SK-N-MC (cell line): ENCODE results near the gene OR2AK2.

ENCODE experiments used
- DNase-seq: peaks from one replicate; pipeline ENCODE4 v3.0.0-alpha.2; 2011; ENCODE audit warnings: low read depth, low spot score
- H3K27ac ChIP-seq: fragments of 200-600 bp; sonication (generic); 2 replicates; pipeline ENCODE4 v1.5.1; 2016; ENCODE audit warnings: mixed run types
- H3K36me3 ChIP-seq: fragments of 200-600 bp; sonication (generic); 2 replicates; pipeline ENCODE4 v1.6.1; 2017; ENCODE audit warnings: antibody characterized with exemption, low read length, mixed read lengths; ENCODE audit not compliant: insufficient read depth
- H3K4me3 ChIP-seq: fragments of 200-600 bp; sonication (generic); 2 replicates; pipeline ENCODE4 v1.5.1; 2016
- H3K9ac ChIP-seq: fragments of 200-600 bp; sonication (generic); 2 replicates; pipeline ENCODE4 v1.8.0; 2017; ENCODE audit warnings: mixed run types, mixed read lengths; ENCODE audit not compliant: insufficient read length
- H3K9me3 ChIP-seq: fragments of 200-600 bp; sonication (generic); 2 replicates; pipeline ENCODE4 v1.6.1; 2017; ENCODE audit warnings: low read depth, mild to moderate bottlenecking, antibody characterized with exemption, low read length, moderate library complexity, mixed read lengths
- EZH2 ChIP-seq: fragments of 200-600 bp; sonication (generic); IDR thresholded peaks from one replicate; pipeline ENCODE4 v1.6.1; 2017; ENCODE audit warnings: antibody characterized with exemption
- FOXP2 ChIP-seq: optimal IDR thresholded peaks from 2 replicates; pipeline ENCODE3; 2011; ENCODE audit warnings: mild to moderate bottlenecking, moderate library complexity; ENCODE audit not compliant: insufficient read depth; ENCODE audit errors: extremely low read length, control extremely low read depth
- POLR2AphosphoS5 ChIP-seq: IDR thresholded peaks from 2 replicates; pipeline ENCODE4 v1.6.1; 2012; ENCODE audit warnings: mild to moderate bottlenecking, low read depth, low read length, borderline replicate concordance

The OR2AK2 gene

GRCh38 chr1:248007778-248008177 is 42.7 kb downstream of the OR2AK2 start:
- H3K9me3 ChIP-seq, result no peaks in the 10 kb centered on the region
- H3K36me3 ChIP-seq, result no peaks in the 10 kb centered on the region
- H3K4me3 ChIP-seq, result no peak overlapping the region
- peak overlapping the region; percentile 21 for H3K27ac ChIP-seq
- no peak for DNase-seq
- no peak overlapping the region for H3K9ac ChIP-seq
- TF ChIP-seq FOXP2 (no peak), EZH2 (no peak), POLR2AphosphoS5 (no peak)

- H3K9ac ChIP-seq, result no peak overlapping the region
- no peaks in the 10 kb centered on the region for H3K36me3 ChIP-seq
- no peak overlapping the region for H3K4me3 ChIP-seq
- DNase-seq, result no peak
- no peaks in the 10 kb centered on the region for H3K9me3 ChIP-seq
- no peak overlapping the region for H3K27ac ChIP-seq
- TF ChIP-seq FOXP2 (no peak), EZH2 (no peak), POLR2AphosphoS5 (no peak)
Observed at GRCh38 chr1:248009681-248010080, 44.6 kb downstream of the OR2AK2 start.

DNA sequence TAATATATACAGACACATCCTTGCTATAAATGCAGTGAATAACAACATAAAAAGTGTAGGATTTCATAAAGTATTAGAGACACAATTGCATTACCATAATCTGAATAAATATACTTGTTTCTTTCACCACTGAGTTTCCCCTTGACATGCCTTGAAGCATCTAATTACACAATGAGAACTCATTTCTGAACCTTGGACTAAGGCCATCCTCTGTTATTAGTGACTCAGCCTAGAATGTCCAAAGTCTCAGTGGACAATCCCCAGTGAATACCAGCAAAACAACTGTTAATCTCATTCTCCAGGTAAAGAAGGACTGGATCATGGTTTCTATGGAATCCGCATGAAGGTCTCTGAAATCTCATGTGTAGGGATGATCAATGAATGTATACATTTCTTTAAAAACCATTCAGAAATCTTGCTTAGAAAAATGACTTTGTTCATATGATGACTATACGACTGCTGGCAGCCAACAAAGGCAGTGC is 48.2 kb downstream of the OR2AK2 start, which contains the start of gene OR2L5:
TSS of gene OR2L5 (plus strand) at position 432 of the 482 bp plus-strand sequence. CDS start 8,288 bp downstream, outside the sequence.
- DNase-seq, result no peak
- Histone ChIP-seq H3K4me3 (no peak within 1 kb of the TSS), H3K9ac (no peak within 1 kb of the TSS), H3K9me3 (no peaks in the 10 kb centered on the region), H3K36me3 (no peaks in the 10 kb centered on the region), H3K27ac (no peak within 1 kb of the TSS)
- TF ChIP-seq EZH2 (no peak), FOXP2 (no peak), POLR2AphosphoS5 (no peak)

DNA sequence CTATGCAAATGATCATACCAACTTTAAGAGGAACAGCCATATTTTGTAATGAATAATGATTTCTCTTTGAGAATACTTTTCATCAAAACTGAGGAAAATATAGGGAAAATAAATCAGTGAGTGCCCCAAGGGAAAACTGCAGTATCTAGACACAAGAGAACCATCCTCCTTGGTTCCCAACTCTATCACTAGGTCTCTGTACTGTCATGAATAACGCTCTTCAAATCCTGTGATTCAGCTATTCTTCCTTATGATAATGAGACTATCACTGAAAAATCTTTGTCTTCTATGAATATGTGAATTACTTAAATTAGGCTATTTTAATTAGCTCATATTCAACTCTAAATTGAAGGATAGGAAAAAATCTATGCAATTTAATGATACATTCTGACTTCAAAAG is 50.8 kb downstream of the OR2AK2 start:
- Histone ChIP-seq H3K9ac (no peak overlapping the region), H3K27ac (no peak overlapping the region), H3K36me3 (no peaks in the 10 kb centered on the region), H3K9me3 (no peaks in the 10 kb centered on the region), H3K4me3 (no peak overlapping the region)
- DNase-seq, result no peak
- TF ChIP-seq FOXP2, result no peak
- no peak for TF ChIP-seq POLR2AphosphoS5
- TF ChIP-seq EZH2, result no peak
